Trophoblast cell (in vitro differentiated cells and primary cell): ENCODE data around the gene TNRC6B.
"Not testable (repeated sequence)": the region's sequence is repeated elsewhere in the genome, so short reads cannot be mapped to it uniquely, and the experiment has no call there.

Experiments
- DNase-seq, 2 donors: peaks; one replicate each; pipeline ENCODE4 v3.0.0-alpha.2; 2016
- H2AFZ ChIP-seq: 2 replicates; pipeline ENCODE4 v1.6.1; 2013; ENCODE audit warnings: low read length, moderate library complexity, mild to moderate bottlenecking; ENCODE audit not compliant: insufficient read depth, poor library complexity
- H2AK5ac ChIP-seq: 2 replicates; pipeline ENCODE4 v1.6.1; 2013; ENCODE audit warnings: mild to moderate bottlenecking, low read length
- H2BK120ac ChIP-seq: 2 replicates; pipeline ENCODE4 v1.6.1; 2013; ENCODE audit warnings: low read length, mild to moderate bottlenecking, moderate library complexity; ENCODE audit not compliant: insufficient read depth, poor library complexity
- H2BK12ac ChIP-seq: 2 replicates; pipeline ENCODE4 v1.6.1; 2013; ENCODE audit warnings: mild to moderate bottlenecking, low read length, moderate library complexity
- H2BK5ac ChIP-seq: 2 replicates; pipeline ENCODE4 v1.6.1; 2013; ENCODE audit warnings: low read length, low read depth, moderate library complexity, mild to moderate bottlenecking; ENCODE audit not compliant: poor library complexity
- H3K14ac ChIP-seq: 2 replicates; pipeline ENCODE4 v1.6.1; 2013; ENCODE audit warnings: mild to moderate bottlenecking, low read length
- H3K18ac ChIP-seq: 2 replicates; pipeline ENCODE4 v1.6.1; 2013; ENCODE audit warnings: mild to moderate bottlenecking, low read length
- H3K23ac ChIP-seq: 2 replicates; pipeline ENCODE4 v1.6.1; 2013; ENCODE audit warnings: low read length
- H3K27ac ChIP-seq: 2 replicates; pipeline ENCODE4 v1.5.1; 2013; ENCODE audit warnings: low read depth, mild to moderate bottlenecking, inconsistent platforms, low read length, moderate library complexity
- H3K27me3 ChIP-seq: 2 replicates; pipeline ENCODE4 v1.6.1; 2013; ENCODE audit warnings: inconsistent platforms, mild to moderate bottlenecking, low read length, moderate library complexity; ENCODE audit not compliant: insufficient read depth
- H3K36me3 ChIP-seq, 2 experiments: 1 replicate in 1 of 2; 2 replicates in 1 of 2; pipeline ENCODE4 v1.6.1; 2013; ENCODE audit warnings: low read length in 2 of 2, mild to moderate bottlenecking in 2 of 2, moderate library complexity in 1 of 2; ENCODE audit not compliant: insufficient read depth in 2 of 2, control insufficient read depth in 1 of 2
- H3K4ac ChIP-seq: 2 replicates; pipeline ENCODE4 v1.6.1; 2013; ENCODE audit warnings: low read depth, mild to moderate bottlenecking, low read length, moderate library complexity
- H3K4me1 ChIP-seq, 2 experiments: 1 replicate in 1 of 2; 2 replicates in 1 of 2; pipeline ENCODE4 v1.6.1; 2013; ENCODE audit warnings: low read length in 2 of 2, mild to moderate bottlenecking in 2 of 2, moderate library complexity in 1 of 2; ENCODE audit not compliant: insufficient read depth in 2 of 2, control insufficient read depth in 1 of 2
- H3K4me2 ChIP-seq: 2 replicates; pipeline ENCODE4 v1.6.1; 2013; ENCODE audit warnings: inconsistent platforms, mild to moderate bottlenecking, low read length, moderate library complexity
- H3K4me3 ChIP-seq: 2 replicates; pipeline ENCODE4 v1.5.1; 2013; ENCODE audit warnings: mild to moderate bottlenecking, low read depth, low read length, inconsistent platforms
- H3K79me1 ChIP-seq: one replicate; pipeline ENCODE4 v1.6.1; 2013; ENCODE audit warnings: low read length
- H3K79me2 ChIP-seq: 2 replicates; pipeline ENCODE4 v1.6.1; 2013; ENCODE audit warnings: low read length, mild to moderate bottlenecking; ENCODE audit not compliant: control insufficient read depth, insufficient read depth, poor library complexity
- H3K9ac ChIP-seq: 2 replicates; pipeline ENCODE4 v1.6.1; 2013; ENCODE audit warnings: mild to moderate bottlenecking, low read length
- H3K9me3 ChIP-seq: 2 replicates; pipeline ENCODE4 v1.6.1; 2013; ENCODE audit warnings: low read depth, mild to moderate bottlenecking, control low read depth, inconsistent platforms, low read length; ENCODE audit not compliant: insufficient read depth
- H4K12ac ChIP-seq: 2 replicates; pipeline ENCODE4 v1.6.1; 2013; ENCODE audit warnings: low read depth, mild to moderate bottlenecking, low read length, moderate library complexity
- H4K8ac ChIP-seq: 2 replicates; pipeline ENCODE4 v1.6.1; 2013; ENCODE audit warnings: low read depth, mild to moderate bottlenecking, low read length, moderate library complexity
- H4K91ac ChIP-seq: one replicate; pipeline ENCODE4 v1.6.1; 2013; ENCODE audit warnings: low read depth, mild to moderate bottlenecking, low read length, moderate library complexity
- WGBS: extraction: QIAGEN DNeasy Blood & Tissue Kit; methylation state at CpG from one replicate; pipeline ENCODE4 v1.1.7; 2013; ENCODE audit warnings: missing lambda C conversion rate; ENCODE audit not compliant: insufficient read length, insufficient coverage; ENCODE audit errors: extremely low coverage; 5-methylcytosine and 5-hydroxymethylcytosine counted together

Gene TNRC6B

GRCh38 chr22:40193429-40194421, 16.0 kb downstream of the TNRC6B start:
- Histone ChIP-seq H4K91ac (no peak overlapping the region), H2AFZ (no peak overlapping the region), H3K27ac (peak overlapping the region; percentile 42), H3K9me3 (no peaks in the 10 kb centered on the region), H3K4ac (no peak overlapping the region), H3K36me3 (no peaks in the 10 kb centered on the region), H3K79me2 (peaks cover 11% of the 10 kb centered on the region), H2BK5ac (peak overlapping the region; percentile 27), H3K4me2 (peak overlapping the region; percentile 45), H2AK5ac (no peak overlapping the region), H4K12ac (no peak overlapping the region), H2BK120ac (no peak overlapping the region), H4K8ac (no peak overlapping the region), H2BK12ac (no peak overlapping the region), H3K4me1 (peaks cover 24 to 26% of the 10 kb centered on the region in 2 experiments), H3K14ac (no peak overlapping the region), H3K79me1 (peaks cover 5% of the 10 kb centered on the region), H3K18ac (no peak overlapping the region), H3K9ac (no peak overlapping the region), H3K27me3 (no peaks in the 10 kb centered on the region), H3K23ac (no peak overlapping the region), H3K4me3 (no peak overlapping the region)
- DNase-seq = peak in 1 of 2 donors; percentile 34
- WGBS = no CpG with 5 or more reads among the region's 13 CpGs

- H3K9me3 ChIP-seq = no peaks in the 10 kb centered on the region
- no peak overlapping the region for H3K23ac ChIP-seq
- H2AFZ ChIP-seq = no peak overlapping the region
- peaks cover 24 to 26% of the 10 kb centered on the region in 2 experiments for H3K4me1 ChIP-seq
- no peak overlapping the region for H2BK5ac ChIP-seq
- H3K4me3 ChIP-seq = no peak overlapping the region
- H3K79me1 ChIP-seq = peaks cover 5% of the 10 kb centered on the region
- no peak overlapping the region for H4K12ac ChIP-seq
- WGBS = no CpG with 5 or more reads among the region's 3 CpGs
- no peak overlapping the region for H4K91ac ChIP-seq
- peaks cover 11% of the 10 kb centered on the region for H3K79me2 ChIP-seq
- H2AK5ac ChIP-seq = no peak overlapping the region
- no peaks in the 10 kb centered on the region for H3K36me3 ChIP-seq
- no peak overlapping the region for H3K9ac ChIP-seq
- no peak overlapping the region for H3K14ac ChIP-seq
- no peak overlapping the region for H3K18ac ChIP-seq
- H3K4me2 ChIP-seq = peak overlapping the region; percentile 44
- H2BK12ac ChIP-seq = no peak overlapping the region
- no peak for DNase-seq
- no peak overlapping the region for H3K4ac ChIP-seq
- H3K27ac ChIP-seq = peak overlapping the region; percentile 71
- H3K27me3 ChIP-seq = no peaks in the 10 kb centered on the region
- no peak overlapping the region for H2BK120ac ChIP-seq
- H4K8ac ChIP-seq = no peak overlapping the region
Measured at GRCh38 chr22:40194656-40195055, 16.9 kb downstream of the TNRC6B start.

- peaks cover 24 to 26% of the 10 kb centered on the region in 2 experiments for H3K4me1 ChIP-seq
- no peak overlapping the region for H4K12ac ChIP-seq
- peak overlapping the region; percentile 39 for H3K4ac ChIP-seq
- WGBS = no CpG with 5 or more reads among the region's 7 CpGs
- no peak overlapping the region for H3K4me3 ChIP-seq
- H3K18ac ChIP-seq = no peak overlapping the region
- no peak overlapping the region for H2AK5ac ChIP-seq
- no peak overlapping the region for H4K8ac ChIP-seq
- H3K27me3 ChIP-seq = no peaks in the 10 kb centered on the region
- H2BK12ac ChIP-seq = no peak overlapping the region
- no peak overlapping the region for H4K91ac ChIP-seq
- peaks cover 5% of the 10 kb centered on the region for H3K79me1 ChIP-seq
- H3K36me3 ChIP-seq = no peaks in the 10 kb centered on the region
- H3K4me2 ChIP-seq = no peak overlapping the region
- H2BK5ac ChIP-seq = no peak overlapping the region
- H3K27ac ChIP-seq = no peak overlapping the region
- H3K23ac ChIP-seq = no peak overlapping the region
- no peak overlapping the region for H2BK120ac ChIP-seq
- H3K14ac ChIP-seq = no peak overlapping the region
- H2AFZ ChIP-seq = no peak overlapping the region
- H3K79me2 ChIP-seq = peaks cover 10% of the 10 kb centered on the region
- H3K9me3 ChIP-seq = no peaks in the 10 kb centered on the region
- no peak for DNase-seq
- H3K9ac ChIP-seq = no peak overlapping the region
Measured at GRCh38 chr22:40196628-40197360, 19.1 kb downstream of the TNRC6B start.

GRCh38 chr22:40197421-40197820, 19.7 kb downstream of the TNRC6B start:
- Histone ChIP-seq H3K4me1 (peaks cover 23 to 26% of the 10 kb centered on the region in 2 experiments), H3K4ac (peak overlapping the region; percentile 69)
- H3K9me3 ChIP-seq, H2AFZ ChIP-seq, H2BK120ac ChIP-seq, H3K36me3 ChIP-seq, H3K23ac ChIP-seq, H3K79me1 ChIP-seq, H2AK5ac ChIP-seq, H3K14ac ChIP-seq, DNase-seq, H2BK12ac ChIP-seq, H3K9ac ChIP-seq, H3K4me3 ChIP-seq, H3K27me3 ChIP-seq, H2BK5ac ChIP-seq, H4K8ac ChIP-seq, H4K91ac ChIP-seq, H3K4me2 ChIP-seq, H3K27ac ChIP-seq, H3K79me2 ChIP-seq, H3K18ac ChIP-seq, H4K12ac ChIP-seq: not testable (repeated sequence)
- WGBS = no CpG with 5 or more reads among the region's 9 CpGs
